Measurements from ENCODE around the gene STK25. TPM values are rescaled to one million over a fixed set of nuclear protein-coding genes. Genes with fewer than 3 reads are reported as not detected.

Gene STK25
- polyA plus RNA-seq, 1 donor (not counting 4 experiments of a cell fraction or from before 2014, with no cell fraction given): 242 TPM

GRCh38 chr2:241443486-241444223, 64.7 kb downstream of the STK25 start:
- DNase-seq (ENCODE audit: low read depth, low spot score): peak; percentile 52

More at GRCh38 chr2:241443486-241444223, 64.7 kb downstream of the STK25 start:
- H3K9ac ChIP-seq (ENCODE audit: control insufficient read depth, extremely low read depth, insufficient read depth, low read length): no peak overlapping the region
- dilution Hi-C loops (cut with MboI; ENCODE audit: extremely low pct_ligation_motif_present, low sequenced_read_pairs): no loop called here
- no peaks in the 10 kb centered on the region for H3K9me1 ChIP-seq (ENCODE audit: control insufficient read depth, extremely low read depth, insufficient read depth, low read length)
- no peak overlapping the region for H3K4me2 ChIP-seq (ENCODE audit: control insufficient read depth, extremely low read depth, insufficient read depth, low read depth, low read length)
- H2AFZ ChIP-seq (ENCODE audit: control insufficient read depth, low read length): no peak overlapping the region
- H3K4me3 ChIP-seq (ENCODE audit: control insufficient read depth in 2 of 3, extremely low read depth in 1 of 3, insufficient read depth in 2 of 3, low read depth in 1 of 3, low read length in 3 of 3): no peak overlapping the region
- FAIRE-seq: peak; percentile 94
- H3K79me2 ChIP-seq (ENCODE audit: control insufficient read depth, insufficient read depth, low read length): no peaks in the 10 kb centered on the region
- H3K9me3 ChIP-seq (ENCODE audit: control insufficient read depth, low read depth, low read length): no peaks in the 10 kb centered on the region
- peaks cover 18 to 22% of the 10 kb centered on the region in 2 experiments for H3K36me3 ChIP-seq (ENCODE audit: control insufficient read depth in 2 of 2, extremely low read depth in 1 of 2, insufficient read depth in 2 of 2, low read length in 2 of 2)
- H4K20me1 ChIP-seq (ENCODE audit: control insufficient read depth, extremely low read depth, insufficient read depth, low read length): peaks cover 15% of the 10 kb centered on the region
- no peak for TF ChIP-seq CTCF (optimal IDR thresholded peaks at IDR 0.05 in 1 of 3, IDR thresholded peaks at IDR 0.05 in 1 of 3, conservative IDR thresholded peaks at IDR 0.05 in 1 of 3; ENCODE audit: extremely low read depth in 1 of 3, insufficient read depth in 2 of 3, low read length in 3 of 3)
- no peak for TF ChIP-seq EZH2 (IDR thresholded peaks at IDR 0.05; ENCODE audit: low read length)
- H3K27ac ChIP-seq (ENCODE audit: control insufficient read depth, insufficient read depth, low read length): no peak overlapping the region
- peaks cover 5% of the 10 kb centered on the region for H3K27me3 ChIP-seq (ENCODE audit: control insufficient read depth, extremely low read depth, insufficient read depth, low read length)
- peaks cover 2% of the 10 kb centered on the region for H3K4me1 ChIP-seq (ENCODE audit: control insufficient read depth, extremely low read depth, insufficient read depth, low read length)

Small RNAs within 50 kb of the gene (small RNA-seq; reads per million reads assigned to genes)
- gene MIR3133 (ENCODE audit: insufficient read length in 3 of 3, low read depth in 3 of 3, low replicate concordance in 1 of 3): 0 reads per million in 3 experiments

Other genes starting within 250 kb of the STK25 start
- gene HDLBP, start 192.9 kb downstream of the STK25 start, polyA plus RNA-seq: 266 to 471 TPM (median 289 TPM) in 3 replicates
- 324 to 644 TPM (median 510 TPM) in 3 replicates for gene SEPTIN2, start 192.7 kb downstream of the STK25 start, polyA plus RNA-seq
- 34.8 to 40.0 TPM (median 39.3 TPM) in 3 replicates for gene FARP2, start 152.3 kb downstream of the STK25 start, polyA plus RNA-seq
- 15.4 to 25.5 TPM (median 21.7 TPM) in 3 replicates for gene BOK, start 50.2 kb upstream of the STK25 start, polyA plus RNA-seq
- gene THAP4, start 128.6 kb upstream of the STK25 start, polyA plus RNA-seq: 30.3 to 39.5 TPM (median 36.2 TPM) in 3 replicates
- 69.0 to 96.0 TPM (median 72.3 TPM) in 3 replicates for gene ATG4B, start 129.1 kb upstream of the STK25 start, polyA plus RNA-seq
- 19.4 to 32.1 TPM (median 31.6 TPM) in 3 replicates for gene DTYMK, start 178.2 kb upstream of the STK25 start, polyA plus RNA-seq
- gene ING5, start 193.5 kb upstream of the STK25 start, polyA plus RNA-seq: 17.3 to 21.1 TPM (median 19.1 TPM) in 3 replicates
- gene D2HGDH, start 226.0 kb upstream of the STK25 start, polyA plus RNA-seq: 5.4 to 10.8 TPM (median 5.8 TPM) in 3 replicates

All from keratinocyte (primary cell).